ENCODE measurements around the gene PTPN9.

- TF ChIP-seq, protein P1, sequence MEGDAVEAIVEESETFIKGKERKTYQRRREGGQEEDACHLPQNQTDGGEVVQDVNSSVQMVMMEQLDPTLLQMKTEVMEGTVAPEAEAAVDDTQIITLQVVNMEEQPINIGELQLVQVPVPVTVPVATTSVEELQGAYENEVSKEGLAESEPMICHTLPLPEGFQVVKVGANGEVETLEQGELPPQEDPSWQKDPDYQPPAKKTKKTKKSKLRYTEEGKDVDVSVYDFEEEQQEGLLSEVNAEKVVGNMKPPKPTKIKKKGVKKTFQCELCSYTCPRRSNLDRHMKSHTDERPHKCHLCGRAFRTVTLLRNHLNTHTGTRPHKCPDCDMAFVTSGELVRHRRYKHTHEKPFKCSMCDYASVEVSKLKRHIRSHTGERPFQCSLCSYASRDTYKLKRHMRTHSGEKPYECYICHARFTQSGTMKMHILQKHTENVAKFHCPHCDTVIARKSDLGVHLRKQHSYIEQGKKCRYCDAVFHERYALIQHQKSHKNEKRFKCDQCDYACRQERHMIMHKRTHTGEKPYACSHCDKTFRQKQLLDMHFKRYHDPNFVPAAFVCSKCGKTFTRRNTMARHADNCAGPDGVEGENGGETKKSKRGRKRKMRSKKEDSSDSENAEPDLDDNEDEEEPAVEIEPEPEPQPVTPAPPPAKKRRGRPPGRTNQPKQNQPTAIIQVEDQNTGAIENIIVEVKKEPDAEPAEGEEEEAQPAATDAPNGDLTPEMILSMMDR (conservative IDR thresholded peaks at IDR 0.05; ENCODE audit: low read depth, low read length) = no peak
- TF ChIP-seq EZH2 (IDR thresholded peaks at IDR 0.05; ENCODE audit: borderline replicate concordance, low read depth, low read length, poor library complexity, severe bottlenecking) = no peak
These were observed 25.5 kb downstream of the PTPN9 start for GRCh38 chr15:75553659-75554058.
